Stimulated activated CD4-positive, alpha-beta T cell treated with anti-CD3 and anti-CD28 coated beads, Interleukin-1b, Interleukin-23, amount 100 ng/mL, for 24 hours (primary cell): ENCODE measurements around the gene INPP5F.

Source experiments
- DNase-seq, 4 experiments: peaks; one replicate each; pipeline ENCODE4 v3.0.0-alpha.2; 2020; ENCODE audit warnings: low read depth in 4 of 4, low spot score in 1 of 4

Gene INPP5F

GRCh38 chr10:119725828-119726675 lies at the start of gene INPP5F:
INPP5F (plus strand) TSS chr10:119726050; CDS start chr10:119726263, 213 bp downstream.
- DNase-seq = peak; percentile 98 to 100 (median 100)

- no peak for DNase-seq
Measured at GRCh38 chr10:119677126-119677525, 48.7 kb upstream of the INPP5F start.

DNA sequence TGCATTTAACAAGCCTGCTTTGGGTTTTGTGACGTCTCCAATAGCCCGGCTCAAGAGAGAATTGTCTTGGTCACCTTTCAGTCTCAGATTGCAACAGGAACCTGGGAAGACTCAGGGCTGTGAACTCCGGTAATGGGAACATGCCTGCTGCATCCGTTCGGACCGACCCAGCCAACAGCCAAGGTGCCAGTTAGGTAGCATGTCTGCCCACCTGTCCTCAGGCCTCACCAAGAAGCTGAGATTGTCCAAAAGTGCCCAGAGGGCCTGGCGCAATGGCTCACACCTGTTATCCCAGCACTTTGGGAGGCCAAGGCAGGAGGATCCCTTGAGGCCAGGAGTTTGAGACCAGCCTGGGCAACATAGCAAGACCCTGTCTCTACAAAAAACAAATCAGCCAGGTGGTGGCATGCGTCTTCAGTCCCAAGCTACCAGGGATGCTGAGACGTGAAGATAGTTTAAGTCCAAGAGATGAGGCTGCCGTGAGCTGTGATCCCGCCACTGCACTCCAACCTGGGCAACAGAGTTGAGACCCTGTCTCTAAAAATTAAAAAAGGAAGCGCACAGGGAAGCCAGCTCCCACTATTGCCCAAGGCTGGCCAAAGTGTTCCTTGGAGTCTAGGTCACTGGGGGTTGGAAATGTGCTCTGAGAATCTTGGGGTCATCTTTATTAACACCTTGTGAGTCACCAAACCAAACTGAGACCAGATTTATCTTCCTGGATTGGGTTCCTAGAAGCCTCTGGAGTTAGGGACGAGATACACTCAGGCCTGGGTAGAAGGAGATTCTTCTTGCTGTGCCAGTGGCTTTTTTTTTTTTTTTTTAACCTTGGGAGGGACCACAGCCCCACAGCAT lies 47.7 kb upstream of the INPP5F start:
- no peak for DNase-seq

GRCh38 chr10:119679480-119679829 lies 46.4 kb upstream of the INPP5F start:
- DNase-seq = no peak

DNA sequence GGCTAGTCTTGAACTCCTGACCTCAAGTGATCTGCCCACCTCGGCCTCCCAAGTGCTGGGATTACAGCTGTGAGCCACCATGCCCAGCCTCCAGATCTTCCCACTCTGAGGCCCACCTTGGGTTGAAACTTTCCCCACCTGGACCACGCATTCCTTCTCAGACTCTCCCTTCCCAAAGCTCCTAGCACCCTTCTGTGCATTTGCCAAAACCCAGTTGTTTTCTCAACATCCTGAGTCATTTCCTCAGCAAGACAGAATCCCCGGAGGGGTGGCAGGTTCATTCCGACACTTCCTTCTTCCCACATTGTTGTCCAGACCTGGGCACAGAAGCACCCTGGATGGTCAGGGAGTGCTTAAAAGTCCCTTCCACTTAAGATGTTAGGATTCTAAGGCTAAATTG lies 45.8 kb upstream of the INPP5F start:
- no peak for DNase-seq

DNA sequence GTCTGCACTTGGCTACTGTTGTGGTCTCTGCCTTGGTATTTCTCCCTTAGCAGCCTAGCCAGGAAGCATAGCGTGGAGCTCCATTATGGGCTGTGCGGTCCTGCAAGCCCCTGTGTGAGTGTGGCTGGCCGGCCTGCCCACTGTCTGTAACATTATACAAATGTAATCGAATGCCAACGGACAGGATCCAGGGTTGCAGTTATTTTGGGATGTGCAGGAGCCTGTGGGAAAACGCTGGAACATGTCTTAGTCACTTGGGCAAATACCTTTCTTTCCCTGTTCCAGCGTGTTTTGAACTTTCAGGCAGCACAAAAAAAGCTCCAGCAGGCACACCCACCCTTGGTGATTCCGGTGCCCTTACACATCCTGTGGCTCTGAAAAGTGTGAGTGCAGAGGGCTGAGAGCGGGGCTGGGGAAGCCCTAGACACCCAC lies 45.2 kb upstream of the INPP5F start:
- DNase-seq = no peak

GRCh38 chr10:119686465-119687191 lies 39.2 kb upstream of the INPP5F start:
- peak; percentile 73 to 82 (median 81) for DNase-seq

GRCh38 chr10:119687192-119688032 lies 38.4 kb upstream of the INPP5F start:
- DNase-seq = no peak

DNA sequence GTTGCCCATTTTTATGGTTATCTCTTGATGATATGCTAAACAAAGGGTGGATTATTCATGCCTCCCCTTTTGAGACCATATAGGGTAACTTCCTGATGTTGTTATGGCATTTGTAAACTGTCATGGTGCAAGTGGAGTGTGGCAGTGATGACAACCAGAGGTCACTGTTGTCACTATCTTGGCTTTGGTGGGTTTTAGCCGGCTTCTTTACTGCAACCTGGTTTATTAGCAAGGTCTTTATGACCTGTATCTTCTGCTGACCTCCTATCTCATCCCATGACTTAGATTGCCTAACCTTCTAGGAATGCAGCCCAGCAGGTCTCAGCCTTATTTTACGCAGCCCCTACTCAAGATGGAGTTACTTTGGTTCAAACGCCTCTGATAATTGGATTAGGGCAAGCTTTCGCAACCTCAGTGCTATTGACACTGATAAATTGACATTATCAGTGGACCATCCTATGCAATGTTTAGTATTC lies 37.8 kb upstream of the INPP5F start:
- DNase-seq = no peak

DNA sequence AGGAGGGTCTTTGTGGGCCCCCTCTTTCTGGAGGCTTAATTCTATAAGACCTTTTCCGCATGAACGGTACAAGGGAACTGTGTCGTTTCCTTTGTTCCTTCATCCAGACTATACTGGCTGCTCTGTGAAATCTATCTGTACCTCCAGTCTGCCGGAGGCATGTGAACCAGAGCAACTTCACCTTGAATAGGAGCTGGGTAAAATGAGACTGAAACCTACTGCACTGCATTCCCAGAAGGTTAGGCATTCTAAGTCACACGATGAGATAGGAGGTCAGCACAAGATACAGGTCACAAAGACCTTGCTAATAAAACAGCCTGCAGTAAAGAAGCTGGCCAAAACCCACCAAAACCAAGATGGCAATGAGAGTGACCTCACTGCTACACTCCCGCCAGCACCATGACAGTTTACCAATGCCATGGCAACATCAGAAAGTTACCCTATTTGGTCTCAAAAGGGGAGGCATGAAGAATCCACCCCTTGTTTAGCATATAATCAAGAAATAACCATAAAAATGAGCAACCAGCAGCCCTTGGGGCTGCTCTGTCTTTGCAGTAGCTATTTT lies 36.8 kb upstream of the INPP5F start:
- no peak for DNase-seq

DNA sequence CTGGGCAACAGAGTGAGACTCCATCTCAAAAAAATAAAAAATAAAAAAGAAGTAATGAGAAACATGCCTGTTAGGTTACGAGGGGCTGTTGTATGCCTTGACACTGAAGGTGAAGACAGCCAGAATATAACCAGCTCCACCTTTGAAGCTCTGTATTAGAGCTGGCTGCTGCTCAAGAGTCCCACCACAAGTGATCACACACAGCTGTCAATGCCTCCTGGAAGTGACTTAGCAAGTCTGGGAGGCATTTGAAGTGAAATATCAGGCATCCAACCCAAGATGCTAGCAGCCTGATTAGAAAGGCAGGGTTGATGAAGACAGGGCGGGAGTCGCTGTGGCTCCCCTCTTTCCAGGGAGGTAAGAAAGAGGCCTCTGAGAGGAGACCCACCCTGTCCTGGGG lies 34.1 kb upstream of the INPP5F start:
- no peak for DNase-seq

- DNase-seq = no peak
Measured at GRCh38 chr10:119693262-119693957, 32.4 kb upstream of the INPP5F start.

GRCh38 chr10:119694608-119695007 lies 31.2 kb upstream of the INPP5F start:
- DNase-seq = no peak

- no peak for DNase-seq
Measured at GRCh38 chr10:119700321-119700954, 25.4 kb upstream of the INPP5F start.

GRCh38 chr10:119701861-119702260 lies 24.0 kb upstream of the INPP5F start:
- DNase-seq = no peak

DNA sequence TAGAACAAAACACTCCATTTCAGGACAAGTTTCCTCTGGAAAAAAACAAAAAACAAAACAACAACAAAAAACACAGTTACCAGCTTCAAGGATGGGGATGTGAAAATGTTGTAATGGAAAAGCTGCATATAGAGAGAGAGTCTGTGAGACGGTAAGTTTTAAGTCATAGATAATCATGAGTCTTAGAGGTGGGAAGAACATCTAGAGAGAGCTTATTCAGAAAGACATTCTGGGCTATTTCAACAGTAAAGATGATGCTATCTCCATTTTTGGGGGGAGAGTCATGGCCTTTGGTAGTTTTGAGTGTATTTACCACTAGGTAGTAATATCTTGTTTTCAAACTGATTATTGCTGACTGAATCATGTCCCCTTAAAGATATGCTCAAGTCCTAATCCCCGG lies 23.3 kb upstream of the INPP5F start:
- no peak for DNase-seq

DNA sequence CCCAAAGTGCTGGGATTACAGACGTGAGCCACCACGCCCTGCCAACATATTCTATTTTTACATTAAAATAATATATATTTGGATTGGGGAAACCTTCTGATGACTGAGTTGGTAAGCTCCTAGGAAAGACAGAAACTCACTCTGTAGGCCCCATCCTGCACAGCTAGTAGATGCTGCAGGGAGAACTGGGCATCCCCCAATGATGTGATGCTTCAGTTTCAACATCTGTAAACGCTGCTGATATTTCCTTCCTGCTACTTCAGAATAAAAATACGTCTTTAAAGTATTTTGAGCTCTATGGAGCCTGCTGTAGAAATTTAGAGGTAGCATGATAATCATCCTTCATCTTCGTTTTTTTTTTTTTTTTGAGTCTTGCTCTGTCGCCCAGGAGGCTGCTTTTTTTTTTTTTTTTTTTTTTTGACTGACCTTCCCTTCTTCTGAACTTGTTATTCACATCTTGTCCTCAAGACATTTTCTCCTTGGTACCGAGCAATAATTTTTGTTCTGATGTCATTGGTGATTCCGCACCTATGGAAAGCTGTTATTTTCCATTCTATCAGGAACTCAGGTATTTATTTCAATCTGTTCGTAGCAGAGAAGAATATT lies 21.8 kb upstream of the INPP5F start:
- DNase-seq = no peak

DNA sequence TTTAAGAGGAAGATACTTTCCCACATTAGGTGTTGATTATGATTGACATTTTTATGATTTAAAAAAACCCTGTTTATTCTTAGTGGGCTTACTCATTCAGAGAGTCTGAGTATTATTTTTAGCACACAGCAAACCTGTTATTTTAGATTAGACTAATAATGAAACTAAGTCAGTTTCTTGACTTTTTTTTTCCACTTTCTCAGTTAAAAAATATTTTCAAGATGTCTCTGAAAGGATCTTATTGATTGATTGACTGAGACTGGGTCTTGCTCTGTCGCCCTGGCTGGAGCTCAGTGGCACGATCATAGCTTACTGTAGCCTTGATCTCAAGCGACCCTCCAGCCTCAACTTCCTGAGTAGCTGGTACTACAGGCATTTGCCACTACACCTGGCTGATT lies 20.4 kb upstream of the INPP5F start:
- no peak for DNase-seq
